Measurements from ENCODE around the gene NELFB.

The NELFB gene

GRCh38 chr9:137226338-137227053 lies 28.6 kb upstream of the NELFB start:
- TF ChIP-seq CTCF (IDR thresholded peaks at IDR 0.05), result no peak

- TF ChIP-seq CTCF (IDR thresholded peaks at IDR 0.05), result peak; percentile 94
These were observed 27.9 kb upstream of the NELFB start, which contains the start of gene RNF224 for GRCh38 chr9:137227054-137227852. RNF224 (plus strand) TSS chr9:137227502; CDS start chr9:137228336, 834 bp downstream.

DNA sequence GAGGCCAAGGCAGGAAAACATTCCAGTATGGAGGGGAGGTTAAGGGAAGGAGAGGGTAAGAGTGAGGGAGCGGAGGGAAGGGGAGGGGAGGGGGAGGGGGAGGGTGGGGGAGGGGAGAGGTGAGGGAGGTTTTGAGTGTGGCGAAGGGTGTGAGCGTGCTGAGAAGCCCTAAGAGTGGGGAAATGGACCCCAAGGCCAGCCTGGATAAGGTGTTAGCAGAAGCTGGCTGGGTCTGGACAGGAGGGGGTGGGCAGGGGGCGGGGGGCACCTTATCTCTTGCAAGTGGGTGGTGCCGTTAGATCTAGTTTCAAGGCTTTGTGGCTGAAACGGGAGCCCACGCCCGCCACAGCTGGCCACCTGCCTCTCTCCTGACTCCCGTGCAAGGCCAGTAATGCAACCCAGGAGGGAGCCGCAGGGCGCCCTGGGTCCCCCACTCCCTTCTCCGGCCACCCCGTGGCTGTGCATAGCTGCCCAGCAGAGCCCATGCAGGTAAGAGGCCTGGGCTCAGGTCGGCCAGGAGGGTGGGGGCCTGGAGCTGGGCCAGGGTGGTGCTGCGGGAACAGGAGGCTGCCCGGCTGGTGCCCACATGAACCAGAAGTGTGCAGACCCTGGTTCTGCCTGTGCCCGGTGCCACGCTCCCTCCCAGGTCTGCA lies 27.1 kb upstream of the NELFB start:
- no peak for TF ChIP-seq CTCF (IDR thresholded peaks at IDR 0.05)

- no peak for TF ChIP-seq CTCF (IDR thresholded peaks at IDR 0.05)
These were observed 26.6 kb upstream of the NELFB start for GRCh38 chr9:137228506-137228967.

GRCh38 chr9:137228968-137229896 lies 25.9 kb upstream of the NELFB start:
- TF ChIP-seq CTCF (IDR thresholded peaks at IDR 0.05), result no peak

DNA sequence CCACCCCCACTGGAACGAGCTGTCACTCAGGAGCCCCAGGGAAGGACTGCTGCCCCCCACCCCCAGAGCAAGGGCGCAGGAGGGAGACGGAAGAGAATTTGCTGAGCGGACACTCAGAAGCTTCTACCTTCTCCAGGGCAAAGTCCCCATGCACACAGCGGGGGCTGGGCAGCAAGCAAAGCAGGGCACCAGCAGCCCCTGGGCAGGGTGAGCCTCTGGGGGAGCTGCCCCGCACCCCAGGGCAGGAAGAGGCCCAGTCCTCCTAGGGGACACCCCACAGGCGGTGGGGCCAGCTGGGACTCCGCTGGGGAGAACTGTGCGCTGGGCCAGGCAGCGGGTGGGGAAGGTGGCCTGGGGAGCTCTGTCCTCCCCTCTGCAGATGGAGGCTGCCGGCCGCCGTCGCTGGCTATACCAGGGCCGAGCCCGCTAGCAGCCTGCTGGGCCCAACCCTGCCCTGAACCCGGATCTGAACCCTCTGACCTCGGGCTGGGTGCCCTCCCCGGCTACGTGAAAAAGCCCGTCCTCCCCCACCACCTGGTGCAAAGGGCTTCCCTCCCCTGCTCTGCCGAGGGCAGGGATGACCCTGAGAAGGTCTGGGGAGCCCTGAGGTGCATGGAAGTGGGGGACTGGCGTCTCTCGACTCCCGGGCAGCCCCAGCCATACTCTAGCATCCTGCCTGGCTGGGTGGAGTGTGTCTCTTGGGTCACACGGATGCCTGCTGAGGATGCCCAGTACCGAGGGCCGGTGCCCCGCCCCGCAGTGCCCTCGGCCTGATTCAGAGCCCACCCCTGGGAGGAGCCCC lies 25.0 kb upstream of the NELFB start:
- TF ChIP-seq CTCF (IDR thresholded peaks at IDR 0.05), result no peak
